ENCODE measurements around the gene ME3.

The ME3 gene

GRCh38 chr11:86506235-86506634 is 166.2 kb downstream of the ME3 start:
- Histone ChIP-seq H3K36me3 (ENCODE audit: insufficient read depth, low read depth, low read length) (no peaks in the 10 kb centered on the region), H3K4me3 (ENCODE audit: low read length) (no peak overlapping the region), H3K9ac (ENCODE audit: low read depth, low read length) (no peak overlapping the region), H3K9me3 (ENCODE audit: insufficient read depth, low read depth, low read length) (no peaks in the 10 kb centered on the region), H3K27me3 (ENCODE audit: insufficient read depth, low read length) (no peaks in the 10 kb centered on the region), H3K27ac (ENCODE audit: low read length) (no peak overlapping the region), H3K4me1 (ENCODE audit: insufficient read depth, low read length) (no peaks in the 10 kb centered on the region)

DNA sequence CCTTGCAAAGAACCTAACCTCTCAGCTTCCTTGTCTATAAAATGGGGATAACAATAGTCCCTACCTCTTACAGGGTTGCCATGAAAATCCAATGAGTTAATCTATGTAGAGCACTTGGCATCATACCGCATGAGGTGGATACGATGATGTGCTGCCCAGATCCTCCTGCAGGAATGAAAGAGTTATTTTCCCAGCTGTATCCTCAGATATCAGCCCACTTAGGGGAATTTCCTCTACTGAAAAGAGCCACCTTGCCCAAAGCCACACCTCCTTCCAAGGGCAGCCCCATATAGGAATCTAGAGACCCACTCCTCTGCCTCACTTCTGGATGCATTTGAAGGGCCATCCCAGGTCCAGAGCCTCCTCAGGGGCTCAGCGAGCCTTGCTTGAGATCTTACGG is 169.3 kb downstream of the ME3 start:
- H3K4me1 ChIP-seq (ENCODE audit: insufficient read depth, low read length), result no peaks in the 10 kb centered on the region
- no peak overlapping the region for H3K27ac ChIP-seq (ENCODE audit: low read length)

GRCh38 chr11:86502137-86502642 is 170.2 kb downstream of the ME3 start:
- Histone ChIP-seq H3K9ac (ENCODE audit: low read depth, low read length) (no peak overlapping the region), H3K4me3 (ENCODE audit: low read length) (no peak overlapping the region), H3K27ac (ENCODE audit: low read length) (no peak overlapping the region), H3K4me1 (ENCODE audit: insufficient read depth, low read length) (no peaks in the 10 kb centered on the region), H3K36me3 (ENCODE audit: insufficient read depth, low read depth, low read length) (no peaks in the 10 kb centered on the region), H3K27me3 (ENCODE audit: insufficient read depth, low read length) (no peaks in the 10 kb centered on the region), H3K9me3 (ENCODE audit: insufficient read depth, low read depth, low read length) (no peaks in the 10 kb centered on the region)

More for the DNA sequence above, 169.3 kb downstream of the ME3 start:
- H3K4me3 ChIP-seq (ENCODE audit: low read length), result no peak overlapping the region
- no peaks in the 10 kb centered on the region for H3K36me3 ChIP-seq (ENCODE audit: insufficient read depth, low read depth, low read length)
- no peak overlapping the region for H3K9ac ChIP-seq (ENCODE audit: low read depth, low read length)
- no peaks in the 10 kb centered on the region for H3K9me3 ChIP-seq (ENCODE audit: insufficient read depth, low read depth, low read length)
- no peaks in the 10 kb centered on the region for H3K27me3 ChIP-seq (ENCODE audit: insufficient read depth, low read length)

DNA sequence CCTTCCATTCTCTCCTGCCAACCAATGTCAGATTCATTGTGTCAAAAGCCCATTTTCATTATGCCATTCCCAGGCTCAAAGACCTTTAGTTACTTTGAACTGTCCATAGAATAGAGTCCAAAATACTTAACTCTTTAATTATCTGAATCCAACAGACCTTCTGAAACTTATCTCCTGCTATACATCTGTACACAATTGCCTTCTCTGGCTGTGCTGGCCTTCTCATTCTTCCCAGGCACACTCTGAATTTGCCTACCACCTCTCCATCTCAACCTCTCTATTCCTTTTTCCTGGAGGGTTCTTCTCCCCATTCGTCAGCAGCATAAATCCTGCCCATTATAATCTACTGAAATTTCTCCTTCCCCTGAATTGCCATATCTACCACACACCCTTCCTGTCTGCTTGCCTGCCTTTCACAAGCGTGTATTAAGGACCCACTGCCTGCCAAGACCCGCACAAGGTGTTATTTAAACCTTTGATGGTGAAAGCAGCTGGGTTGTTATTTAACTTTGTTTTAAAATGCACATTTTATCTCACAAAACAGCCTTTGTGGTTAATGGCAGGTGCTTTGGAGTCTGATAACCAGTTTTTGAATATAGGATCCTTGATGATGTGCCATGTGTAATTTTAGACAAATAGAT is 171.8 kb downstream of the ME3 start:
- H3K9me3 ChIP-seq (ENCODE audit: insufficient read depth, low read depth, low read length), result no peaks in the 10 kb centered on the region
- H3K9ac ChIP-seq (ENCODE audit: low read depth, low read length), result no peak overlapping the region
- no peaks in the 10 kb centered on the region for H3K27me3 ChIP-seq (ENCODE audit: insufficient read depth, low read length)
- no peak overlapping the region for H3K27ac ChIP-seq (ENCODE audit: low read length)
- H3K4me1 ChIP-seq (ENCODE audit: insufficient read depth, low read length), result peaks cover 6% of the 10 kb centered on the region
- no peak overlapping the region for H3K4me3 ChIP-seq (ENCODE audit: low read length)
- no peaks in the 10 kb centered on the region for H3K36me3 ChIP-seq (ENCODE audit: insufficient read depth, low read depth, low read length)

DNA sequence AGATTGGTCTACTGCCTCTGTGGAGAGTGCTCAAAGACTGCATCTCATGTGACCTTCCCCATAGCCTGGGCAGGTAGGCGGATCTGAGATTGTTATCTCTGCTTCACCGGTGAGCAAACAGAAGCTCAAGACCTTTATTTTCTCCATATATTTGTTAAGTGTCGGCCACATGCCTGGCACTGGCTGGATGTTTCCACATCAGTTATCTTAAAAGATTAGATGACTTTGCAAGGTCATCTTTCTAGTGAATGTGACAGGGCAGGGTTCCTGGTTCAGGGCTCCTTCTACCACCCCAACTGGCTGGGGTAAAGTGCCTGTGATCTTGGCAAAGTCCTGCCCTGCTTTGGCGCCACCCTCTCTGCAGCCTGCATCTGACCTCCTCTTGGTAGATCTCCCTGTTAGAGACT is 172.7 kb downstream of the ME3 start:
- no peaks in the 10 kb centered on the region for H3K36me3 ChIP-seq (ENCODE audit: insufficient read depth, low read depth, low read length)
- H3K4me3 ChIP-seq (ENCODE audit: low read length), result no peak overlapping the region
- H3K27me3 ChIP-seq (ENCODE audit: insufficient read depth, low read length), result no peaks in the 10 kb centered on the region
- H3K9ac ChIP-seq (ENCODE audit: low read depth, low read length), result no peak overlapping the region
- H3K4me1 ChIP-seq (ENCODE audit: insufficient read depth, low read length), result peaks cover 10% of the 10 kb centered on the region
- no peak overlapping the region for H3K27ac ChIP-seq (ENCODE audit: low read length)
- no peaks in the 10 kb centered on the region for H3K9me3 ChIP-seq (ENCODE audit: insufficient read depth, low read depth, low read length)

- Histone ChIP-seq H3K9ac (ENCODE audit: low read depth, low read length) (no peak overlapping the region), H3K4me1 (ENCODE audit: insufficient read depth, low read length) (peaks cover 10% of the 10 kb centered on the region), H3K27ac (ENCODE audit: low read length) (no peak overlapping the region), H3K4me3 (ENCODE audit: low read length) (no peak overlapping the region), H3K27me3 (ENCODE audit: insufficient read depth, low read length) (no peaks in the 10 kb centered on the region), H3K36me3 (ENCODE audit: insufficient read depth, low read depth, low read length) (no peaks in the 10 kb centered on the region), H3K9me3 (ENCODE audit: insufficient read depth, low read depth, low read length) (no peaks in the 10 kb centered on the region)
These were observed 174.6 kb downstream of the ME3 start for GRCh38 chr11:86497836-86498235.

- Histone ChIP-seq H3K9ac (ENCODE audit: low read depth, low read length) (no peak overlapping the region), H3K4me1 (ENCODE audit: insufficient read depth, low read length) (peaks cover 10% of the 10 kb centered on the region), H3K27me3 (ENCODE audit: insufficient read depth, low read length) (no peaks in the 10 kb centered on the region), H3K36me3 (ENCODE audit: insufficient read depth, low read depth, low read length) (no peaks in the 10 kb centered on the region), H3K4me3 (ENCODE audit: low read length) (no peak overlapping the region), H3K9me3 (ENCODE audit: insufficient read depth, low read depth, low read length) (no peaks in the 10 kb centered on the region), H3K27ac (ENCODE audit: low read length) (no peak overlapping the region)
These were observed 175.1 kb downstream of the ME3 start for GRCh38 chr11:86497310-86497709.

DNA sequence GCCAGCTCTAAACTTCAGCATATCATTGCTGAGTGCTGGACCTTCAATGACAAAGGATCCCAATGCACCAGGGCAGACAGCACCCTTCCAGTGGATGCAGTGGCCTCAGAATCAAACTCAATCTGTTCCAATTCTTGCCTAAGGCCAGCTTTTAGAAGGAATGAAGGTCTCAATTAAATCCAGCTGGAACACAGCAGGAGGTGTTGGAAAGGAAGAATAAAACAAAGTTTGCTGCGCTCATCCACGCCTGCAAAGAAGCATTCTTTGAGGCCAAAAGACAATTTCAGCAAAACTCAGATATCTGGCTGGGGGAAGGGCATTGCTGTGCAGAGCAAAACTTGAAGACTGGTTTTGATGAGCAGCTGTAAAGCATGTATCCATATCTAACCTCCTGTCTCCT is 177.1 kb downstream of the ME3 start:
- no peak overlapping the region for H3K27ac ChIP-seq (ENCODE audit: low read length)
- H3K4me1 ChIP-seq (ENCODE audit: insufficient read depth, low read length), result peaks cover 10% of the 10 kb centered on the region
- no peaks in the 10 kb centered on the region for H3K27me3 ChIP-seq (ENCODE audit: insufficient read depth, low read length)
- no peaks in the 10 kb centered on the region for H3K9me3 ChIP-seq (ENCODE audit: insufficient read depth, low read depth, low read length)
- H3K9ac ChIP-seq (ENCODE audit: low read depth, low read length), result no peak overlapping the region
- no peak overlapping the region for H3K4me3 ChIP-seq (ENCODE audit: low read length)
- no peaks in the 10 kb centered on the region for H3K36me3 ChIP-seq (ENCODE audit: insufficient read depth, low read depth, low read length)

GRCh38 chr11:86492370-86493010 is 179.9 kb downstream of the ME3 start:
- Histone ChIP-seq H3K27me3 (ENCODE audit: insufficient read depth, low read length) (no peaks in the 10 kb centered on the region), H3K36me3 (ENCODE audit: insufficient read depth, low read depth, low read length) (no peaks in the 10 kb centered on the region), H3K9ac (ENCODE audit: low read depth, low read length) (no peak overlapping the region), H3K4me3 (ENCODE audit: low read length) (no peak overlapping the region), H3K4me1 (ENCODE audit: insufficient read depth, low read length) (peaks cover 10% of the 10 kb centered on the region), H3K27ac (ENCODE audit: low read length) (no peak overlapping the region), H3K9me3 (ENCODE audit: insufficient read depth, low read depth, low read length) (no peaks in the 10 kb centered on the region)

DNA sequence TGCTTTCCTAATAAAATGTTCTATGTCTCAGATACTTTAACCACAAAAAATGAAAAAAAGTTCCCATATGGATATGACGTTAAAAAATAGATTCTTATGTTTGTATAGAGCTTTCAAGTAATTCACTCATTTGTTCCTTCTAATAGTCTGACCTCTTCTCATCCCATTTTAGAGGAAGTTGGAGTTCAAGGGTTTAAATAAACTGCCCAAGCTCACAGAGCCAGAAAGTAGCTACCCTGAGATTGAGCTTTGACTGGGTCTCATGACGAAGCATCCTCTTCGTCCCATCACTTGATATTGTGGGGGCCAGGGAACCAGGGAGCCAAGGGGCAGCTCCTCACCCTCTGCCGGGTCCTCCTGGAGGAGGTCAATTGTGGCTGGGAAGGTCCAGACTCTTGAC is 181.4 kb downstream of the ME3 start:
- Histone ChIP-seq H3K4me3 (ENCODE audit: low read length) (no peak overlapping the region), H3K9ac (ENCODE audit: low read depth, low read length) (no peak overlapping the region), H3K36me3 (ENCODE audit: insufficient read depth, low read depth, low read length) (no peaks in the 10 kb centered on the region), H3K27ac (ENCODE audit: low read length) (no peak overlapping the region), H3K4me1 (ENCODE audit: insufficient read depth, low read length) (peaks cover 7% of the 10 kb centered on the region; the same call in 1 of the 2 replicates), H3K9me3 (ENCODE audit: insufficient read depth, low read depth, low read length) (no peaks in the 10 kb centered on the region), H3K27me3 (ENCODE audit: insufficient read depth, low read length) (no peaks in the 10 kb centered on the region)

DNA sequence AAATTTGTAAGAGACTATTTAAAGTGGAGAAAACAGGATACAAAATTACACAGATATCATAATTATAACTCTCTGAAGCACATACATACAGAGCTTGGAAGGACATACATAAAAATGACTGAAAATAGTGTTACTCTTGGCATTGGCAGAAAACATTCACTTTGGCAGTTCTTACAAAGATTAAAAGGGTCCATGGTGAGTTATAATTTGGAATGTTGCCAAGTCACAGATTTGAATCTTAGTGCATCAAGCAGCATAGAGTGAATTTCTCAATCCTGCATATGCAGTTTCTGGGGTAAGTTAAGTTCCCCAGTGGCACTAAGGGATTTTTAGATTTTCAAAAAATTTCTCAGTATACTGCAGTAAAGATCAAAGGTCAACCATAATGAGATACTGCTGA is 181.8 kb downstream of the ME3 start:
- H3K9me3 ChIP-seq (ENCODE audit: insufficient read depth, low read depth, low read length), result no peaks in the 10 kb centered on the region
- H3K27ac ChIP-seq (ENCODE audit: low read length), result no peak overlapping the region
- H3K4me1 ChIP-seq (ENCODE audit: insufficient read depth, low read length), result peaks cover 3% of the 10 kb centered on the region; the same call in 1 of the 2 replicates
- H3K36me3 ChIP-seq (ENCODE audit: insufficient read depth, low read depth, low read length), result no peaks in the 10 kb centered on the region
- no peak overlapping the region for H3K4me3 ChIP-seq (ENCODE audit: low read length)
- H3K9ac ChIP-seq (ENCODE audit: low read depth, low read length), result no peak overlapping the region
- H3K27me3 ChIP-seq (ENCODE audit: insufficient read depth, low read length), result no peaks in the 10 kb centered on the region

- Histone ChIP-seq H3K4me1 (ENCODE audit: insufficient read depth, low read length) (no peaks in the 10 kb centered on the region), H3K4me3 (ENCODE audit: low read length) (no peak overlapping the region), H3K27me3 (ENCODE audit: insufficient read depth, low read length) (no peaks in the 10 kb centered on the region), H3K9ac (ENCODE audit: low read depth, low read length) (no peak overlapping the region), H3K36me3 (ENCODE audit: insufficient read depth, low read depth, low read length) (no peaks in the 10 kb centered on the region), H3K27ac (ENCODE audit: low read length) (no peak overlapping the region), H3K9me3 (ENCODE audit: insufficient read depth, low read depth, low read length) (no peaks in the 10 kb centered on the region)
These were observed 183.0 kb downstream of the ME3 start for GRCh38 chr11:86489442-86489841.
